ENCODE data around the gene DNAI4.

Gene DNAI4

GRCh38 chr1:66778266-66778665 lies 146.4 kb downstream of the DNAI4 start:
- DNase-seq (ENCODE audit: low read depth) = no peak
- TF ChIP-seq, protein P1, sequence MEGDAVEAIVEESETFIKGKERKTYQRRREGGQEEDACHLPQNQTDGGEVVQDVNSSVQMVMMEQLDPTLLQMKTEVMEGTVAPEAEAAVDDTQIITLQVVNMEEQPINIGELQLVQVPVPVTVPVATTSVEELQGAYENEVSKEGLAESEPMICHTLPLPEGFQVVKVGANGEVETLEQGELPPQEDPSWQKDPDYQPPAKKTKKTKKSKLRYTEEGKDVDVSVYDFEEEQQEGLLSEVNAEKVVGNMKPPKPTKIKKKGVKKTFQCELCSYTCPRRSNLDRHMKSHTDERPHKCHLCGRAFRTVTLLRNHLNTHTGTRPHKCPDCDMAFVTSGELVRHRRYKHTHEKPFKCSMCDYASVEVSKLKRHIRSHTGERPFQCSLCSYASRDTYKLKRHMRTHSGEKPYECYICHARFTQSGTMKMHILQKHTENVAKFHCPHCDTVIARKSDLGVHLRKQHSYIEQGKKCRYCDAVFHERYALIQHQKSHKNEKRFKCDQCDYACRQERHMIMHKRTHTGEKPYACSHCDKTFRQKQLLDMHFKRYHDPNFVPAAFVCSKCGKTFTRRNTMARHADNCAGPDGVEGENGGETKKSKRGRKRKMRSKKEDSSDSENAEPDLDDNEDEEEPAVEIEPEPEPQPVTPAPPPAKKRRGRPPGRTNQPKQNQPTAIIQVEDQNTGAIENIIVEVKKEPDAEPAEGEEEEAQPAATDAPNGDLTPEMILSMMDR (IDR thresholded peaks at IDR 0.05; ENCODE audit: low read depth, low read length, missing control alignments) = no peak
- no peak overlapping the region for H3K4me3 ChIP-seq (ENCODE audit: low read depth, low read length)

- no peak for DNase-seq (ENCODE audit: low read depth)
- TF ChIP-seq, protein P1 (IDR thresholded peaks at IDR 0.05; ENCODE audit: low read depth, low read length, missing control alignments) = no peak
- no peak overlapping the region for H3K4me3 ChIP-seq (ENCODE audit: low read depth, low read length)
Measured at GRCh38 chr1:66777831-66778230, 146.8 kb downstream of the DNAI4 start.

GRCh38 chr1:66775646-66776045 lies 149.0 kb downstream of the DNAI4 start:
- TF ChIP-seq, protein P1 (IDR thresholded peaks at IDR 0.05; ENCODE audit: low read depth, low read length, missing control alignments) = no peak
- H3K4me3 ChIP-seq (ENCODE audit: low read depth, low read length) = no peak overlapping the region
- DNase-seq (ENCODE audit: low read depth) = no peak

- no peak overlapping the region for H3K4me3 ChIP-seq (ENCODE audit: low read depth, low read length)
- TF ChIP-seq, protein P1 (IDR thresholded peaks at IDR 0.05; ENCODE audit: low read depth, low read length, missing control alignments) = no peak
- no peak for DNase-seq (ENCODE audit: low read depth)
Measured at GRCh38 chr1:66774438-66774837, 150.2 kb downstream of the DNAI4 start.

- DNase-seq (ENCODE audit: low read depth) = no peak
- TF ChIP-seq, protein P1 (IDR thresholded peaks at IDR 0.05; ENCODE audit: low read depth, low read length, missing control alignments) = no peak
- no peak overlapping the region for H3K4me3 ChIP-seq (ENCODE audit: low read depth, low read length)
Measured at GRCh38 chr1:66773227-66773626, 151.4 kb downstream of the DNAI4 start.

- no peak for DNase-seq (ENCODE audit: low read depth)
- TF ChIP-seq, protein P1 (IDR thresholded peaks at IDR 0.05; ENCODE audit: low read depth, low read length, missing control alignments) = no peak
Measured at GRCh38 chr1:66770694-66771093, 154.0 kb downstream of the DNAI4 start.

DNA sequence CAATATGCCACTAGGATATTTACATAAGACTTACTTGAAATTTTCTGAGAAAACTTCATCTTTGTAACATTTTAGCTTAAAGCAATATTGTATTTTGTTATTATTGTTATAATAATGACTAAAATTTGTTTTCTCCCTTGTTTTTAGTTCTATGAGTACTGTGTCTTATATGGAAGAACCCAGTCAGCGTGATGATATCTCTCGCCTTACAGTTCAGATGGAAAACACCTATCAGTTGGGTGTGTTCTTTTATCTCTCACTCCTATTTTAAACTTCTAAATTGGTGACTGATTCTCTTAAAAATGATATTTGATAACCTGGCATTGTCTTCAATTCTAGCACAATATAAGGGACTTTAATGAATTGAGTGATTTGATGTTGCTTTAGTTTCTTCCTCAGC lies 154.4 kb downstream of the DNAI4 start:
- no peak overlapping the region for H3K4me3 ChIP-seq (ENCODE audit: low read depth, low read length)
- TF ChIP-seq, protein P1 (IDR thresholded peaks at IDR 0.05; ENCODE audit: low read depth, low read length, missing control alignments) = no peak

More at GRCh38 chr1:66770694-66771093, 154.0 kb downstream of the DNAI4 start:
- no peak overlapping the region for H3K4me3 ChIP-seq (ENCODE audit: low read depth, low read length)

More for the DNA sequence above, 154.4 kb downstream of the DNAI4 start:
- no peak for DNase-seq (ENCODE audit: low read depth)

Data from GM12864 (cell line).